Islet precursor cell (in vitro differentiated cells): ENCODE results near the gene RYR2.
"Not testable (repeated sequence)": the region's sequence is repeated elsewhere in the genome, so short reads cannot be mapped to it uniquely, and the experiment has no call there.

Experiments
- DNase-seq: peaks from one replicate; pipeline ENCODE4 v3.0.0-alpha.2; 2018

RYR2 gene

DNA sequence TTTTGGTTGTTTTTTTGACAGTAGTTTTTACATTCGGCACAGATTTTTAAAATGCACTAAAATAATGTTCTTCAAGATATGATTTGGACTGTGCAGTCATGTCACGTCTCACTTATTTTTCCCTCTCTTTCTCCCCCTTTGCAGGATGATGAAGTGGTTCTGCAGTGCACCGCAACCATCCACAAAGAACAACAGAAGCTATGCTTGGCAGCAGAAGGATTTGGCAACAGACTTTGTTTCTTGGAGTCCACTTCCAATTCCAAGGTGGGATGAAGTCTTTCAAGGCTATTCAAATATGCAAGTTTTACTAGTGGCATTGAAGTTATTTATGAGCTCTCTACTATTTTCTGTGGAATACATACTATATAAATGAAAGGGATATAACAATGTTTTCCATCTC lies 228.4 kb downstream of the RYR2 start:
- no peak for DNase-seq

- DNase-seq: not testable (repeated sequence)
Observed at GRCh38 chr1:237277994-237278393, 236.0 kb downstream of the RYR2 start.

DNA sequence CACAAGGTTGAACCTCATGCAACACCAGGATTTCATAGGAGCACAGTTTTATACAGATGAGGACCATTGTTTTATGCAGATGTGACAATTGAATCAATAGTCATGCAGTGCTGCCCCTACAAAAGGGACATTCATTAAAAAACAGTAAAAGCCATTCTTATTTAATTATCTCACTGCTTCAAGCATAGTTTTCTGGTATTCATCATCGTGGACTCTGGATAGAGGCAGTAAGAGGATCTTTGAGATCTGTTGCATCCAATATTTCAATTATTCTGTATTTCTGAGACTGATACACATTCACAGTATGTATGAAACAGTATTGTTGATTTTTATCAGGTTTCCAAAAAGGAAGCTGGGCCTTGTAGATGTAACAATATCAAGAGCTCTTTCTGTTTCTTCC lies 237.6 kb downstream of the RYR2 start:
- no peak for DNase-seq

DNA sequence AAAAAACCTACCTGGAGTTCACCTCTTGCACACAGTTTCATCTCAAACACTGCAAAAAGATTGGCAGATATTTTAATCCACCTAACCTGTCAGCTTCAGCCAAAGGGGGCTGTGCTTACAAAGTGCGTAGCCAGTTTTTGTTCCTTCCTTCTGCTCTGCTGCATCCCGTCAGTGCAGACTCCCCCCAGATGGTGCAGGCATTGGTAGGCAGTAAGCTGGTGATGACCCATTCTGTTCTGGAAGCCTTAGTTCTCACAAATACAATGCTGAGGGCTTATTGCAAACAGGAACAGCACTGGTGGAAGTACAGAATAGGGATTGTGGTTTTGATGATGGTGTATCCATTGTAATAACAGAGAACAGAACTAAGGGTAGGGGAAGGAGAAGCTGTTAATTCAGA lies 239.5 kb downstream of the RYR2 start:
- no peak for DNase-seq

GRCh38 chr1:237282208-237282783 lies 240.3 kb downstream of the RYR2 start:
- DNase-seq: no peak

DNA sequence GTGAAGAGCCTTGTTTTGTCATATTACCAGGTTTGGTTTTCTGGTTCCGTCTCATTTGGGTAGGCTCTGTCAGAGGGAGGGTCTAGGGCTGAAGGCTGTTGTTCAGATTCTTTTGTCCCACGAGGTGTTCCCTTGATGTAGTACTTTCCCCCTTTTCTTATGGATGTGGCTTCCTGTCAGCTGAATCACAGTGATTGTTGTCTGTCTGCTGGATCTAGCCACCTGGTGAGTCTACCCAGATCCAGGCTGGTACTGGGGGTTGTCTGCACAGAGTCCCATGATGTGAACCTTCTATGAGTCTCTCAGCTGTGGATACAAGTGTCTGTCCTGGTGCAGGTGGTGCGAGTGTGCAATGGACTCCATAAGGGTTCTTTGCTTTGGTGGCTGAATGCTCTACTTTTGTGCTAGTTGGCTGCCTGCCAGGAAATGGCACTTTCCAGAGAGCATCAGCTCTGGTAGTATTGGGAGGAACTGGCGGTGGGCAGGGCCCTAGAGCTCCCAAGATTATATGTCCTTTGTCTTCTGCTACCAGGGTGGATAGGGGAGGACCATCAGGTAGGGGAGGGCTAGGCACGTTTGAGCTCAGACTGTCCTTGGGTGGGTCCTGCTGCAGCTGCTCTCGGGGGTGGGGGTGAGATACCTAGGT lies 246.0 kb downstream of the RYR2 start:
- no peak for DNase-seq

- DNase-seq: no peak
Observed at GRCh38 chr1:237293804-237294203, 251.8 kb downstream of the RYR2 start.

DNA sequence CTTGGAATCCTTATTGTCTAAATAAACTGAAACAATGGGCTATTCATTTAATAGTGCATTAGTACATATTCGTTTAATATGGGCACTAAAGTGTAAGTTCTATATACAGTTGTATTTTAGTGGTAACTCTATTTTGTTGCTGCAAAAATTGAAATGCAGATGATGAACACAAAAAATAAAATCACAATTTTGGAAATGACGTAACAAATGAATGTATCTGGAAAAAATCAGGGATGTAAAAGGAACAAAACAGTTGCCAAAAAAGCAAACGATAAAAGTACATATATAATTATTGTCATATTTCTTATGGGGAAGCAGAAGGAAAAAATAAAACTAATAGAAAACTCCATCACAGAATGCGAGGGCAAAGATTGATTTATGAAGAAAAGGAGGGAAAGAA lies 254.9 kb downstream of the RYR2 start:
- DNase-seq: no peak

GRCh38 chr1:237300642-237301041 lies 258.7 kb downstream of the RYR2 start:
- no peak for DNase-seq

GRCh38 chr1:237303929-237304328 lies 261.9 kb downstream of the RYR2 start:
- no peak for DNase-seq

DNA sequence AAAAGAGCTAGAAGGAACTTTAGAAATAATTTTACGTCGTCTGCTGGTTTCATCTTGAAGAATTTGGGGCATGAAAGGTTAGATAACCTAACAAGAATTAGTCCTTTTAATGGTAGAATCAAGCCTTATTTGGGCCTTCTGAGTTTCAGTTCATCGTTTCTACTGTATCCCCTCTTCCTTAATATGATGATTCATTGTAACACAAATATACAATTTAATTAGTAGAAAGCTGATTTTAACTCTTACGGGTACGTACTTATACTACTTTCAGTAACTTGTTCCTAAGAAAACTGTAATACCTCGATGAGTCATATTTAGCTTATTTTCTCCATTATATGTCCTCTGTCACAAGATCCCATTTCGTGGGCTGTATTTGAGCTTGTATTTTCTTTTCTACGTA lies 264.7 kb downstream of the RYR2 start:
- no peak for DNase-seq

DNA sequence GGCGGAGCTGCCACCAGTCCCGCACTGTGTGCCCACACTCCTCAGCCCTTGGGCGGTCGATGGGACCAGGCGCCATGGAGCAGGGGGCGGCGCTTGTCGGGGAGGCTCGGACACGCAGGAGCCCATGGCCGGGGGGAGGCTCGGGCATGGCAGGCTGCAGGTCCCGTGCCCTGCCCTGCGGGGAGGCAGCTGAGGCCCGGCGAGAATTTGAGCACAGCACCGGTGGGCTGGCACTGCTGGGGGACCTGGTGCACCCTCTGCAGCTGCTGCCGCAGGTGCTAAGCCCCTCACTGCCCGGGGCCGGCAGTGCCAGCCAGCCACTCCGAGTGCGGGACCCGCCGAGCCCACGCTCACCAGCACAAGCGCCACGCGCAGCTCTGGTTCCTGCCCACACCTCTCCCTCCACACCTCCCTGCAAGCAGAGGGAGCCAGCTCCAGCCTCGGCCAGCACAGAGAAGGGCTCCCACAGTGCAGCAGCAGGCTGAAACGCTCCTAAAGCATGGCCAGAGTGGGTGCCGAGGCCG lies 267.7 kb downstream of the RYR2 start:
- no peak for DNase-seq

DNA sequence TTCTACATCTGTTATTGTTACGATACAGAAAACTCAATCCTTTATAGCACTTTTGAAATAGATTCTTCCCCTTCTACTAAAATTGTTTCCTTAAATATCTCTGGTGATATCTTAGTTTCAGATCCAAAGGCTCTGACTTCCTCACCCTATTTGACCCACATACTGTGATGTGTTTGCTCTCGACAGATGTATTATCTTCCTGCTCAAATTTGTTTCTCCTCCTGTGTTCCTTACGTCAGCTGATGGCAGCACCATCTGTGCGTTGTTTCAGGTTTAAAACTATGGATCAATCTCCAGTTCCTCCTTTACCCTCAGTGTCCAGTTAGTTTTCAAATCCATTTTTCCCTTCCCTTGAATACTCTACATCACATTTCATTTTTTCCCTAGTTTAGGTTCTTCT lies 274.4 kb downstream of the RYR2 start:
- DNase-seq: no peak

- no peak for DNase-seq
Observed at GRCh38 chr1:237318748-237319147, 276.8 kb downstream of the RYR2 start.

- no peak for DNase-seq
Observed at GRCh38 chr1:237320890-237321289, 278.9 kb downstream of the RYR2 start.

- no peak for DNase-seq
Observed at GRCh38 chr1:237324226-237324625, 282.2 kb downstream of the RYR2 start.

DNA sequence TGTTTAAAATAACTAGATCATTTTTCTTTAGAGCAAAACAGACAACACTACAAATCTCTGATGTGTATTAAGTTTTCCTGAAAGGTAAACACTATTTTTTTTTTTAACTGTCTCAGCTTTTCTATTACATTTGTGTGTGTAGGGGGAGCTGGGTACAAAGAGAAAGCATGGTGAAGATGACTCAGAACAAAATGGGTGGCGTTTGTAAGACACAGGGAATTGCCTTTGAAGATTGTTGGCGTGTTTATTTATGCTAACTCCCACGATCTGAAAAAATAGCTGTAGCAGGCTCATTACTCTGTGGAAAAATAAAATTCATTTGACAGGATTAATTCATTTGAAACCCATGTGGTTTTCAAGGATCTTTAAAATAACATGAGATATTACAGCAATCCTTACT lies 285.1 kb downstream of the RYR2 start:
- DNase-seq: no peak

GRCh38 chr1:237340892-237341291 lies 298.9 kb downstream of the RYR2 start:
- no peak for DNase-seq

DNA sequence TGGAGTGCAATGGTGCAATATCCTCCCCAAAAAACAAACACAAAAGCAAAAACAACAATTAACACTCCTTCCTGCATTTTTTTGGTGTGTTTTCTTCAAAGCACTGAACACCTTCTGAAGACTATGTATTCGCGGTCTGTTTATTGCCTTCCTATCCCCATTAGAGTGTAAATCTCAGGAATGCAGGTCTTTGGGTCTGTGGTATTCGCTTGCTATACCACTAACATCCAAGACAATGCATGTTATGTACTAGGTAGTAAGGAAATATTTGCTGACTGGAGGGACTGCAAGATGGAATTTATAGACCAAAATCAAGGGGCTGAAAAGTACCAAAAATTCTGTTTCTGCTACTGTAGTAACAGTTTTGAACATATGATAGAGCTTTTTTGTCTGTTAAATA lies 299.4 kb downstream of the RYR2 start:
- DNase-seq: peak; percentile 71

GRCh38 chr1:237342730-237343129 lies 300.7 kb downstream of the RYR2 start:
- DNase-seq: no peak

- DNase-seq: no peak
Observed at GRCh38 chr1:237352747-237353146, 310.8 kb downstream of the RYR2 start.

DNA sequence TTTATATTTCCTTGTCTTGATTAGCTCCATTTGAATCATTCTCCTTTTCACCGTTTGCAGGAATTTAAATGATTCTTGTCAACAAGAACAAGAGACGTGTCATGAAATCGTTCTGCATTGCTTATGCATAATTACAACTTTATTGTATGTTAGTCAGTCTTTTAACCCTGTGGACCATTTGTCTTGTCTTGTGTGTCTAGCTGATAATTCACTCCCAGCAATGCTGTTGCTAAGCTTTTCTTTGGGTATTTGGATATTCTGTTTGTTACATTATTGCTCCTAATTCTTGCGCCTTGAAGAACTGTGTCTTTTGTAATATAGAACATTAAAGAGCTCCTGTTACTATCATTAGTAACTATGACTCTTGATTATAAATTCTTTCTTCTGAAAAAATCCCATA lies 311.9 kb downstream of the RYR2 start:
- no peak for DNase-seq

GRCh38 chr1:237355022-237355421 lies 313.0 kb downstream of the RYR2 start:
- no peak for DNase-seq

GRCh38 chr1:237358555-237358954 lies 316.6 kb downstream of the RYR2 start:
- DNase-seq: no peak

DNA sequence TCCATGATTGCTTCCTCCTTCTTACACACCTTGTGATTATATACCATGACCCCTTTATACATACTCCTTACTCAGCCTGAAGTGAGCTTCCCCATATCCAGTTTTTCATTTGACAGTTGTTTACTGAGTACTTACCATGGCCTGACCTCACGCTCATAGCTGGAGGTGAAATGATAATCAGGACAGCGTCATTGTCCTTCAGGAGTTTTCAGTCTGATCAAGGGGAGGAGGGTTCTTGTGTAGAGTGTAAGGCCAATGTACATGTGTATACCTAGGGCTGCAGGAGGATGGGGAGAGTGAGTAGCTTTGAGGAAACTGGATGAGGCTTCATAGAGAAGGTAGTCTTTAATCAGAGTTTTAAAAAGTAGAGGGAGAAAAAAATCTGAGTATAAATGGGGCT lies 325.8 kb downstream of the RYR2 start:
- no peak for DNase-seq
